Left kidney (tissue), 2 donors: ENCODE measurements around the gene ERP29. TPM values are rescaled to one million over a fixed set of nuclear protein-coding genes. Genes with fewer than 3 reads are reported as not detected.
"Not testable (repeated sequence)": the region's sequence is repeated elsewhere in the genome, so short reads cannot be mapped to it uniquely, and the experiment has no call there.

Experiments
- DNase-seq: peaks from one replicate; pipeline ENCODE4 v3.0.0-alpha.2; 2013
- polyA plus RNA-seq: library from polyadenylated mRNA; unstranded; fragments of 120-200 nt; gene quantifications from one replicate; pipeline ENCODE4 v1.2.1, GENCODE V29; 2013; ENCODE audit not compliant: insufficient read length

Gene ERP29
- polyA plus RNA-seq, 1 donor, result 151 TPM

DNA sequence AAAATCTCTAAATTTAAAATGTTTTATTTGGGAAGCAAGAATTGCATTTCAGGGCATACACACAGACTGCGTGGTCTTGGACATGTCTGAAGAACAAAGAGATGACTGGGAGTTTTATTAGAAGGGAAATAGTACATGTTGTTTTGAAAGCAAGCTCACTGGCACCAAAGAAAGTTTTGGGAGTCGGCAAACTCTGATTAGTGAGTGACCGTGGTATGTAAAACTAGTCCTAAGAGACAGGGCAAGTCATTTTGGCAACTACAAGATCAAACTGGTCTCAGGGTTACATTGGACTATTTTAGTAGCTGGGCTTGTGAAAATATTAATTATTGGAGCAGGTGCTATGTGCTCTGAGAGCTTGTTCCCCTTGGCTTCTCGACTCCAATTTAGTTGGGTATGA is 15.2 kb upstream of the ERP29 start:
- DNase-seq, result no peak

GRCh38 chr12:111999129-111999528 is 14.1 kb upstream of the ERP29 start:
- not testable (repeated sequence) for DNase-seq

DNA sequence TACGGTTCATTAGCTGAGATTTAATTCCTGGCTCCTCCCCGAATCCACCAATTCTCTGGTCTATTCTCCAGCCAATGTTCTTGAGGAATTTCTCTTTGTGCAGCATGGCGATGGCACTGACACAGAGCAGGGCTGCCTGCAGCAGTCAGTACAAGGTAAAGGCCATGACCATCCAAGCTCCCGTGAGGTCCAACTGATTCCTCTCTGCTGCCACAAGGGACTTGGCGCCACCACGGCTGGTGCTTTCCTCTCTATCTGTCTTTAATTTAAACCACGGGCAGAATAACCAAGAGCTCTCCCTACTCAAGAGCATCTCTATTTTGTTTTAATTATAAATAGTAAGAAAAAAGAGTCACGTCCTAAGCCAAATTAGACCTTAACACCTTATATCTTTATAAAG is 12.4 kb upstream of the ERP29 start:
- DNase-seq, result no peak

DNA sequence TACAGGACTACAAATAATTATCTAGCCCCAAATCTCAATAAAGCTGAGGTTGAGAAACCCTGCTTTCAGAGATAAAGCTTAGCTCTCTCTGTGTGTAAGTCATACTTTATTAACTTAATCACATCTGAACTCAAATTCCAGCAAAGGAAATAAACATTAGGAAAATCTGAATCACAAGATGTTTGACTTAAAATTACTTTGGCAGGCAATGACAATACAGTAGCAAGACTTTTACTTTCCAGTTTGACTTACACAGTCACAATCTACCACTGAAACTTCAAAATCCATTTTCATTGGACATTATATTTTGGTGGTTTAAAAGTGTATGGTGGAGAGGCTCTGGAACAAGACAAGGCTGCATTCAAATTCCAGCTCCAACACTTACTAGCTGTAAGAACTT is 11.7 kb upstream of the ERP29 start:
- no peak for DNase-seq

DNA sequence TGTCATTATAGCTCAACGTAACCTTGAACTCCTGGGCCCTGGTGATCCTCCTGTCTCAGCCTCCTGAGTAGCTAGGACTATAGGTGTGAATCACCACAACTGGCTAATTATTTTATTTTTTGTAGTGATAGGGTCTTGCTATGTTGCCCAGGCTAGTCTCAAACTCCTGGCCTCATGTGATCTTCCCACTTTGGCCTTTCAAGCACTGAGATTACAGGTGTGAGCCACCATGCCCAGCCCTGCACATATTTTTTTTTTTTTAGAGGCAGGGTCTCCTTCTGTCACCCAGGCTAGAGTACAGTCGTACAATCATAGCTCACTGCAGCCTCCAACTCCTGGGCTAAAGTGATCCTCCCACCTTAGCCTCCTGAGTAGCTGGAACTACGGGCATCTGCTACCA is 9.2 kb upstream of the ERP29 start:
- DNase-seq, result no peak

DNA sequence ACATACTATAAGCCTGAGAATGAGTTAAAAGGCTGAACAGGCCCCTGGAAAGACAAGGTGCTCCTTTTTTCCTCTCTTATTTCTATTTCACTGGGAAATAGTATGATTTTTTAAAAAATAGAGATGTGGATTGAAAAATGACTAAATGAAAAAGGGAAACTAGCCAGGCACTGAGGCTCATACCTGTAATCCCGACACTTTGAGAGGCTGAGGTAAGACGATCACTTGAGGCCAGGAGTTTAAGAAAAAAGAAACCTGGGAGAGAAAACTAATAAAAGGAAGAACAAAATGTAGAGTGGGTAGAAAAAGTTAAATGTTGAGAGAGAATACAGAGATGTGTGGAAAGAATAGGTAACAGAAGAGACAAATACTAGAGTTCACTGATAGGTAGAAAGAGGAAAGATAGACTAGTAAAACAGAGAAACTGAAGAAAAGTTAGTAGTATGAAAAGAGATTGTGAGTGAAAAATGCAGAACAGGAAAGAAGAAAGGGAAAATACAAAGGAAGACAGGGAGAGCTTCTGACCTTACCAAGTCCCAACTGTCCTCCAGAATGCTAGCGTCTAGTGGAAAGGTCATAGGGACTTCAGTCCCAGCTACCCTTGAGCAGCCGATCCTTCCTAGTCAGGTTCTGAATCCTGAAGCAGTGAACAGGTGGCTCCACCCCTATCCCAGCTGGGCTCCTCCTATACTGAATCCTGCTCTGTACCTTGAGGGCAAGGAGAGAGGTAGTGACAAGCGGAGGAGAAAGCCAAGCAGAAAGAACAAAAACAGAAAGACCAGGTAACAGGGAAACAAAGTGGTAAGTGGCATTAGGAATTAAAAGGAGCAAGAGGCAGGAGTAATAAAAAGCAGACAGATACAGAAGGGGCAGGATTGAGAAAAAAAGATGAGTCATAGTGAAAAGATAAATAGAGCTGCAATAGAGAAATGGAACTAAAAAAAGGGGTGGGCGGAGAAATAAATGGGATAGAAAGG is 7.5 kb upstream of the ERP29 start:
- DNase-seq, result peak; percentile 20

GRCh38 chr12:112007945-112008344 is 5.3 kb upstream of the ERP29 start:
- no peak for DNase-seq

- DNase-seq, result no peak
These were observed 4.3 kb upstream of the ERP29 start for GRCh38 chr12:112008918-112009317.

DNA sequence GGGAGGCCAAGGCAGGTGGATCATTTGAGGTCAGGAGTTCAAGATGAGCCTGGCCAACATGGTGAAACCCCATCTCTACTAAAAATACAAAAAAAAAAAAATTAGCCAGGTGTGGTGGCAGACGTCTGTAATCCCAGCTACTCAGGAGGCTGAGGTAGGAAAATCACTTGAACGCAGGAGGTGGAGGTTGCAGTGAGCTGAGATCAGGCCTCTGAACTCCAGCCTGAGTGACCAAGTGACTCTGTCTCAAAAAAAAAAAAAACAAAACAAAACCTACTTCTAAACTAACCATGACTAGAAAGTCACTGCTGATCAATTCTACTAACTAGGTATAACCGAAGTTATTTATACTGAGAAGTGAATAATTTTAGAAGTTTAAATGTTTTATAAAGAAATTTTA is 3.6 kb upstream of the ERP29 start:
- DNase-seq, result not testable (repeated sequence)

DNA sequence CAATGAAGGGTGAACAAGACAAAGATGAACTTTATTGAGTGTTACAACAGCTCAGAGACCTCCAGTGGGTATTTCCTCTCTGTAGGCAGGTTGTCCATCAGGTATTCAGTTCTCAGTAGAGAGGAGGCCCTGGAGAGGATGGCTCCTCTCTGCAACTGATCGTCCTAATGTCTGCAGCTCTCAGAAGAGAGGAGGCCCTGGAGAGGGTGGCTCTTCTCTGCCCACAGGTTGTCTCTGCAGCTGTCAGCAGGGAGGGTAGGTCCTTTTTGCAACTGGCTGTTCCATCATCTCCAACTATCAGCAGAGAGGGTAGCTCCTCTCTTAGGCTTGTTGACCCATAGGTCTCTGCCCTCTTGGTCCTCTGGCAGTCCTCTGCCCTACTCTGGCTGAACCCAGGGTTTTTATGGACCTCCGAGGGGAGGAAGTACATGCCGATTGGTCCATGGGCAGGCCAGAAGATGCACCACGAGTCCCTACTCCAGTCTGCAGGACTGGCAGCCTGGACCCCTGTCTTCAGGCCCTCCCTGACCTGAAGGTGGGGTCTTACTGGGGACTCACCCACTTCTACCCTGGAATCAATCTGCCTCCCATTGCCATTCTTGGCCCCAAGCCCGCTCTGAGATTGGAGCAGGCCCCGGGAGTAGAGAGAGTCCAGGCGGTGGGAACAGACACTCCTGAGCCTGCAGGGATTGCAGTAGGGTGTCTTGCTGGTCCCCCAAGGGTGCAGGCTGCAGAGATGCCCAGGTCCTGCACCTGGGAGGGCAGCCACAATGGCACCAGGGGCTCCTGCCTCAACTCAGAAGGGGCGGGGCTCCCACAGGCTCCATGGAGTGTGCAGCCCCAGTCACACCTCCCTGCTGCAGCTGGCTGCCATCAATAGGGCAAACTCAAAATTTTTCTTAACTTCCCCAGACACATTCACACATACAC is 2.5 kb upstream of the ERP29 start:
- no peak for DNase-seq

DNA sequence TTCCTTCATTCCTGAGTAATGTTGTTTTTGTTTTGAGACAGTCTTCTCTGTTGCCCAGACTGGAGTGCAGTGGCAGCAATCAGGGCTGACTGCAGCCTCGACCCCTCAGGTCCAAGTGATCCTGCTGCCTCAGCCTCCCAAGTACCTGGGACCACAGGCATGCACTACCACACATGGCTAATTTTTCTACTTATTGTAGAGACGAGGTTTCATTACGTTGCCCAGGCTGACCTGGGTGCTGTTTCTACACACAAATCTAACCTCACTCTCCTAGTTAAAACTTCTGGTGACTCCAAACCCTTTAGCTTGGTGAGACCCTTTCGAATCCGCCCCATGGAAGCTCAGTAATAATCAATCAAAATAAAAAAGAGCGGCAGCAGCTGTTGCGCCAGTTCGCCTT is 1.5 kb upstream of the ERP29 start:
- no peak for DNase-seq

DNA sequence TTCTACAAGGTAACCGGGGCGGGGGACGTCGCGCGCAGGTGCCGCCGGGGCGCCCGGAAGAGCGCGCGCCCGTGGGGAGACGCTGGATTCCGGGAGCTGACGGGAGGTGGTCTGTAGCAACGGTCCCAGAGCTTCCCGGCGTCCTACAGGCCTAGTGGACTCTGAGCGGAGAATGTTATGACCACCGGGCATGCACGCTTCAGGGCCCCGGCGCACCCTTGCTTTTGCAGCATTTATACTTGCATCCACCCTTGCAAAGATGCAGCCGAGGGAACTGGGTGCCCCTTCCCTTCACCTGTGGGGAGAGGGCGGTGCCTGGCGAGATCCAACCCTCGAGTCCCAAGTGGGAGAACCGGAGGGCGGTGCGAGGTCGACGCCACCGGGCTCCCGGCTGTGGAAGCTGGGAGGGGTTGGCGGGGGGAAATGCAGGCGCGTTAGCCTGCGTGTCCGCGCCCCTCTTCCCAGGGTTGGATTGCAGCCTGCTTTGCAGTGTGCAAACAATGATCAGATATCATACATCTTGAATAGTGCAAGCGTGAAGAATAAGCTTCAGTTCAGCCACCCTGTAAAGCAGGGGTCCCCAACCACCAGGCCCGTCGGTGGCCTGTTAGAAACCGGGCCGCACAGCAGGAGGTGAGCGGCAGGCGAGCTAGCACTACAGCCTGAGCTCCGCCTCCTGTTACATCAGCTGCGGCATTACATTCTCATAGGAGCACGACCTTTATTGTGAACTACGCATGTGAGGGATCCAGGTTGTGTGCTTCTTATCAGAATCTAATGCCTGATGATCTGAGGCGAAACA is 576 bp downstream of the ERP29 start:
- peak; percentile 14 for DNase-seq

DNA sequence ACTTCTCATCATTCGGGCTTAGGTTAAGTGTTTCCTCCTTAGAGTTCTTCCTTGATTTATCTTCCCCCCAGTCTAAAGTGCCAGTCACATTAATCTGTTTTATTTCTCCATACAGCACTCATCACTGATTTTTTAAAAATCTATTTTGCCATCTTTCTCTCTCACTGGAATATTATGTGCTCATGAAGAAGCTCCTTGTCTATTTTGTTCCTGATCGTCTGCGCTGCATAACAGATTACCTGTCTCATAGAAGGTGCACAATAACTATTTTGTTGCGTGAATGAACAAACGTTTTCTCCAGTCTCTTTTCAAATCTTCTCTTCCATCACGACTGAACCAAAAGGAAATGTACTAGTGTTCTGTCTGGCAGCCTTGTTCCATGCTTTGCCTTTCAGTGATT is 2.7 kb downstream of the ERP29 start:
- DNase-seq, result no peak

- no peak for DNase-seq
These were observed 3.8 kb downstream of the ERP29 start for GRCh38 chr12:112017041-112017440.

GRCh38 chr12:112018571-112019237 is 5.5 kb downstream of the ERP29 start:
- no peak for DNase-seq

- DNase-seq, result no peak
These were observed 7.8 kb downstream of the ERP29 start for GRCh38 chr12:112020947-112021457.

DNA sequence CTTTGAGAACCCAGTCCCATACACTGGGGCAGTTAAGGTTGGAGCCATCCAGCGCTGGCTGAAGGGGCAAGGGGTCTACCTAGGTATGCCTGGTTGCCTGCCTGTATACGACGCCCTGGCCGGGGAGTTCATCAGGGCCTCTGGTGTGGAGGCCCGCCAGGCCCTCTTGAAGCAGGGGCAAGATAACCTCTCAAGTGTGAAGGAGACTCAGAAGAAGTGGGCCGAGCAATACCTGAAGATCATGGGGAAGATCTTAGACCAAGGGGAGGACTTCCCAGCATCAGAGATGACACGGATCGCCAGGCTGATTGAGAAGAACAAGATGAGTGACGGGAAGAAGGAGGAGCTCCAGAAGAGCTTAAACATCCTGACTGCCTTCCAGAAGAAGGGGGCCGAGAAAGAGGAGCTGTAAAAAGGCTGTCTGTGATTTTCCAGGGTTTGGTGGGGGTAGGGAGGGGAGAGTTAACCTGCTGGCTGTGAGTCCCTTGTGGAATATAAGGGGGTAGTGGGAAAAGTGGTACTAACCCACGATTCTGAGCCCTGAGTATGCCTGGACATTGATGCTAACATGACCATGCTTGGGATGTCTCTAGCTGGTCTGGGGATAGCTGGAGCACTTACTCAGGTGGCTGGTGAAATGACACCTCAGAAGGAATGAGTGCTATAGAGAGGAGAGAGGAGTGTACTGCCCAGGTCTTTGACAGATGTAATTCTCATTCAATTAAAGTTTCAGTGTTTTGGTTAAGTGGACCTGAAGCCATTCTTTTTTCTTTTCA is 9.2 kb downstream of the ERP29 start:
- DNase-seq, result no peak

- peak; percentile 7 for DNase-seq
These were observed 10.7 kb downstream of the ERP29 start for GRCh38 chr12:112023759-112024396.

GRCh38 chr12:112025808-112026375 is 12.7 kb downstream of the ERP29 start:
- DNase-seq, result no peak

GRCh38 chr12:112029301-112029700 is 16.1 kb downstream of the ERP29 start:
- no peak for DNase-seq
